GM23338 (cell line): ENCODE results near the gene VPS36. TPM values are rescaled to one million over a fixed set of nuclear protein-coding genes. Genes with fewer than 3 reads are reported as not detected.
A peak's percentile ranks its signal among the peaks of the same experiment; 100 is the strongest.

ENCODE experiments used
- ATAC-seq: fragments of 200-7000 bp; cut with Tn5 transposase; 3 replicates; pipeline ENCODE4 v1.9.1; 2020
- DNase-seq: peaks from one replicate; pipeline ENCODE4 v3.0.0-alpha.2; 2015; ENCODE audit warnings: low spot score
- H2AFZ ChIP-seq: fragments of 200-600 bp; sonication (generic); 2 replicates; pipeline ENCODE4 v1.8.0; 2016; ENCODE audit warnings: antibody characterized with exemption, mild to moderate bottlenecking, moderate library complexity
- H3F3A ChIP-seq: fragments of 200-600 bp; sonication (generic); replicated peaks from 2 replicates; pipeline ENCODE4 v1.8.0; 2017; ENCODE audit warnings: antibody characterized with exemption, mixed run types, low read depth
- H3K27ac ChIP-seq: fragments of 200-600 bp; sonication (generic); 2 replicates; pipeline ENCODE4 v1.6.1; 2016; ENCODE audit warnings: low read depth
- H3K27me3 ChIP-seq: fragments of 200-600 bp; sonication (generic); 2 replicates; pipeline ENCODE4 v1.8.0; 2016; ENCODE audit warnings: mild to moderate bottlenecking, mixed run types, moderate library complexity; ENCODE audit not compliant: insufficient read depth
- H3K36me3 ChIP-seq: fragments of 200-600 bp; sonication (generic); 2 replicates; pipeline ENCODE4 v1.8.0; 2016; ENCODE audit warnings: mild to moderate bottlenecking; ENCODE audit not compliant: insufficient read depth
- H3K4me1 ChIP-seq: fragments of 200-600 bp; sonication (generic); 2 replicates; pipeline ENCODE4 v1.8.0; 2016; ENCODE audit warnings: mild to moderate bottlenecking, moderate library complexity; ENCODE audit not compliant: insufficient read depth
- H3K4me2 ChIP-seq: fragments of 200-600 bp; sonication (generic); 2 replicates; pipeline ENCODE4 v1.7.1; 2017; ENCODE audit warnings: mixed run types
- H3K4me3 ChIP-seq: fragments of 200-600 bp; sonication (generic); 2 replicates; pipeline ENCODE4 v1.6.1; 2016; ENCODE audit warnings: mixed run types
- H3K79me2 ChIP-seq: fragments of 200-600 bp; sonication (generic); replicated peaks from 2 replicates; pipeline ENCODE4 v1.8.0; 2017; ENCODE audit warnings: mild to moderate bottlenecking; ENCODE audit not compliant: insufficient read depth
- H3K9me2 ChIP-seq: fragments of 200-600 bp; sonication (generic); 2 replicates; pipeline ENCODE4 v1.8.0; 2017; ENCODE audit not compliant: insufficient read depth
- H4K20me1 ChIP-seq: fragments of 200-600 bp; sonication (generic); replicated peaks from 2 replicates; pipeline ENCODE4 v1.8.0; 2017; ENCODE audit warnings: mild to moderate bottlenecking; ENCODE audit not compliant: insufficient read depth
- H3K27ac Mint-ChIP-seq: 2 replicates; pipeline ENCODE4 v1.8.0; 2020; ENCODE audit warnings: inconsistent platforms, mild to moderate bottlenecking, moderate library complexity, mixed read lengths
- H3K27me3 Mint-ChIP-seq: 3 replicates; pipeline ENCODE4 v1.8.0; 2022; ENCODE audit warnings: low read depth, mild to moderate bottlenecking, moderate library complexity, mixed read lengths, inconsistent platforms; ENCODE audit not compliant: insufficient read depth, poor library complexity
- H3K36me3 Mint-ChIP-seq: 3 replicates; pipeline ENCODE4 v1.8.0; 2021; ENCODE audit warnings: low read depth, mild to moderate bottlenecking, inconsistent platforms, moderate library complexity, mixed read lengths
- H3K4me1 Mint-ChIP-seq: 3 replicates; pipeline ENCODE4 v1.8.0; 2020; ENCODE audit warnings: mild to moderate bottlenecking, inconsistent platforms, mixed read lengths
- H3K4me3 Mint-ChIP-seq: 3 replicates; pipeline ENCODE4 v1.8.0; 2021; ENCODE audit warnings: moderate library complexity, mild to moderate bottlenecking, inconsistent platforms, mixed read lengths
- H3K9me3 Mint-ChIP-seq: 3 replicates; pipeline ENCODE4 v1.8.0; 2020; ENCODE audit warnings: moderate library complexity, mild to moderate bottlenecking, inconsistent platforms, mixed read lengths
- CREB1 ChIP-seq: fragments of 250-450 bp; sonication (Bioruptor Pico); IDR thresholded peaks from 2 replicates; pipeline ENCODE4 v1.5.0; 2020; ENCODE audit warnings: low read depth, mild to moderate bottlenecking, moderate library complexity
- CTCF ChIP-seq, 2 experiments: fragments of 200-600 bp in 1 of 2; sonication (generic) in 1 of 2; conservative IDR thresholded peaks; 2 replicates each; pipeline versions ENCODE4 v1.5.1 to v1.6.1; 2016 to 2017; ENCODE audit warnings: antibody characterized with exemption in 2 of 2, low read depth in 2 of 2, mild to moderate bottlenecking in 2 of 2, moderate library complexity in 1 of 2
- EZH2 ChIP-seq: fragments of 200-600 bp; sonication (generic); IDR thresholded peaks from one replicate; pipeline ENCODE4 v1.8.0; 2017; ENCODE audit warnings: antibody characterized with exemption, mild to moderate bottlenecking, low read depth; ENCODE audit not compliant: unreplicated experiment
- EZH2phosphoT487 ChIP-seq: fragments of 200-600 bp; sonication (generic); IDR thresholded peaks from one replicate; pipeline ENCODE4 v1.8.1; 2018; ENCODE audit warnings: antibody characterized with exemption; ENCODE audit not compliant: unreplicated experiment
- JUNB ChIP-seq: IDR thresholded peaks from one replicate; pipeline ENCODE4 v1.6.1; 2016; ENCODE audit warnings: antibody characterized with exemption; ENCODE audit not compliant: unreplicated experiment
- NANOG ChIP-seq: IDR thresholded peaks from 2 replicates; pipeline ENCODE4 v1.6.1; 2016; ENCODE audit warnings: antibody characterized with exemption, borderline replicate concordance
- POLR2AphosphoS5 ChIP-seq: IDR thresholded peaks from 2 replicates; pipeline ENCODE4 v1.6.1; 2016; ENCODE audit warnings: antibody characterized with exemption, low read depth
- REST ChIP-seq: IDR thresholded peaks from one replicate; pipeline ENCODE4 v1.6.1; 2018; ENCODE audit warnings: antibody characterized with exemption; ENCODE audit not compliant: unreplicated experiment
- STAT1 ChIP-seq: IDR thresholded peaks from one replicate; pipeline ENCODE4 v1.6.1; 2016; ENCODE audit warnings: antibody characterized with exemption; ENCODE audit not compliant: unreplicated experiment
- ZNF114 ChIP-seq: fragments of 250-450 bp; sonication (Bioruptor Pico); IDR thresholded peaks from 2 replicates; pipeline ENCODE4 v1.5.0; 2020; ENCODE audit warnings: mild to moderate bottlenecking, moderate library complexity
- ZNF331 ChIP-seq: fragments of 250-450 bp; sonication (Bioruptor Pico); IDR thresholded peaks from 2 replicates; pipeline ENCODE4 v1.5.0; 2020; ENCODE audit warnings: low read depth, mild to moderate bottlenecking, moderate library complexity
- polyA plus RNA-seq: library from polyadenylated mRNA; unstranded; fragments of >200 nt; fragmentation: Nextera tagmentation; extraction: Ambion mirVana; gene quantifications from 2 replicates; pipeline ENCODE4 v1.2.1, GENCODE V29; 2016
- total RNA-seq: library from RNA; depleted of rRNA; stranded (reverse); fragments of >200 nt; shearing (Covaris generic); gene quantifications from 2 replicates; pipeline ENCODE4 v1.2.3, GENCODE V29; 2014

The VPS36 gene
- total and polyA plus RNA-seq, 2 experiments from 2014 or later, result 28.9 to 36.2 TPM

- no peak for TF ChIP-seq CTCF (conservative IDR thresholded peaks at IDR 0.05; ENCODE audit: low read depth in 2 of 2)
- TF ChIP-seq CREB1 (CRISPR knock-in tag), result no peak
- TF ChIP-seq REST, result no peak
- no peak for TF ChIP-seq ZNF331 (CRISPR knock-in tag)
- TF ChIP-seq STAT1, result no peak
These were observed 836 bp upstream of the VPS36 start (continued) for GRCh38 chr13:52451135-52451804.

- H3K9me2 ChIP-seq, result no peaks in the 10 kb centered on the region
- peaks cover 38% of the 10 kb centered on the region for H3K79me2 ChIP-seq
- no peaks in the 10 kb centered on the region for H3K36me3 ChIP-seq
- Mint-ChIP-seq H3K27ac (no peak overlapping the region), H3K36me3 (no peaks in the 10 kb centered on the region), H3K4me1 (peaks cover 12% of the 10 kb centered on the region), H3K9me3 (no peaks in the 10 kb centered on the region), H3K4me3 (peak overlapping the region; percentile 88), H3K27me3 (peaks cover 7% of the 10 kb centered on the region)
- TF ChIP-seq ZNF114 (CRISPR knock-in tag) (no peak), EZH2 (no peak), POLR2AphosphoS5 (no peak), CTCF (conservative IDR thresholded peaks at IDR 0.05; ENCODE audit: low read depth in 2 of 2) (no peak), ZNF331 (CRISPR knock-in tag) (no peak), EZH2phosphoT487 (no peak), JUNB (no peak), NANOG (no peak)
- H2AFZ ChIP-seq, result no peak overlapping the region
- DNase-seq (no peak), ATAC-seq (no peak)
- peak overlapping the region; percentile 74 for H3K4me3 ChIP-seq
- H4K20me1 ChIP-seq, result peaks cover 15% of the 10 kb centered on the region; the same call in 1 of the 2 replicates
- no peak overlapping the region for H3K27ac ChIP-seq
- H3K4me1 ChIP-seq, result peaks cover 11% of the 10 kb centered on the region; the same call in 1 of the 2 replicates
- peak overlapping the region; percentile 76 for H3K4me2 ChIP-seq
- H3F3A ChIP-seq, result no peaks in the 10 kb centered on the region
- no peaks in the 10 kb centered on the region for H3K27me3 ChIP-seq
These were observed 321 bp upstream of the VPS36 start for GRCh38 chr13:52450793-52451116.
